Endothelial cell of umbilical vein (primary cell): Measurements from ENCODE around the gene CELSR1. TPM values are rescaled to one million over a fixed set of nuclear protein-coding genes. Genes with fewer than 3 reads are reported as not detected.

ENCODE experiments used
- BruUV-seq: library from RNA; stranded (reverse); fragments of 400-500 nt; replicated peaks from 2 replicates; lab custom pipeline; 2021; lab: Mats Ljungman, UMichigan
- CTCF ChIA-PET: fragments of 300-600, 350-600 bp; sonication (Branson Sonifier 250); formaldehyde crosslinking; loops from one replicate; lab custom pipeline; 2021; ENCODE audit warnings: antibody characterized with exemption, inconsistent platforms; lab: Charles Lee
- POLR2A ChIA-PET: fragments of 300-600, 350-600 bp; sonication (Branson Sonifier 250); formaldehyde crosslinking; loops from one replicate; lab custom pipeline; 2021; ENCODE audit warnings: antibody characterized with exemption, inconsistent platforms; lab: Charles Lee
- DNase-seq: peaks from one replicate; pipeline ENCODE4 v3.0.0-alpha.2; 2011; ENCODE audit warnings: low read depth, low spot score
- FAIRE-seq: peaks from 2 replicates; lab custom pipeline; 2011; peaks lifted over from hg19 to GRCh38; lab: Jason Lieb, UNC
- H2AFZ ChIP-seq: 2 replicates; pipeline ENCODE4 v1.6.0; 2012; ENCODE audit warnings: low read depth, low read length, control low read depth, inconsistent platforms
- H3K27ac ChIP-seq: 2 replicates; pipeline ENCODE4 v1.5.1; 2011; ENCODE audit warnings: low read depth, mild to moderate bottlenecking, control low read depth, low read length, moderate library complexity; ENCODE audit not compliant: insufficient read depth
- H3K27me3 ChIP-seq, 2 experiments: 2 replicates each; pipeline versions ENCODE4 v1.6.0 to v1.6.1; 2011; ENCODE audit warnings: low read length in 2 of 2, mixed read lengths in 1 of 2; ENCODE audit not compliant: control insufficient read depth in 2 of 2, insufficient read depth in 2 of 2
- H3K36me3 ChIP-seq, 2 experiments: 2 replicates in 1 of 2; 3 replicates in 1 of 2; pipeline ENCODE4 v1.5.1; 2011; ENCODE audit warnings: low read length in 2 of 2, mild to moderate bottlenecking in 1 of 2, moderate library complexity in 1 of 2; ENCODE audit not compliant: control insufficient read depth in 2 of 2, insufficient read depth in 2 of 2; ENCODE audit errors: extremely low read depth in 1 of 2
- H3K4me1 ChIP-seq: 3 replicates; pipeline ENCODE4 v1.5.1; 2011; ENCODE audit warnings: mild to moderate bottlenecking, low read length; ENCODE audit not compliant: control insufficient read depth, insufficient read depth; ENCODE audit errors: extremely low read depth
- H3K4me2 ChIP-seq: 2 replicates; pipeline ENCODE4 v1.6.1; 2011; ENCODE audit warnings: low read length, control low read depth, mixed read lengths; ENCODE audit not compliant: insufficient read depth
- H3K4me3 ChIP-seq, 3 experiments: fragments of 200-600 bp in 1 of 3; sonication (generic), shearing (Covaris generic) in 1 of 3; replicated peaks in 1 of 3; 2 replicates each; pipeline ENCODE4 v1.5.1; 2011 to 2016; ENCODE audit warnings: control low read depth in 3 of 3, low read length in 3 of 3, mild to moderate bottlenecking in 2 of 3, inconsistent platforms in 1 of 3, low read depth in 1 of 3, moderate library complexity in 1 of 3; ENCODE audit not compliant: insufficient read depth in 1 of 3
- H3K79me2 ChIP-seq: 2 replicates; pipeline ENCODE4 v1.6.0; 2012; ENCODE audit warnings: low read length, inconsistent platforms; ENCODE audit not compliant: control insufficient read depth, insufficient read depth
- H3K9ac ChIP-seq: replicated peaks from 2 replicates; pipeline ENCODE3; 2011; ENCODE audit warnings: low read length, control low read depth; ENCODE audit not compliant: insufficient read depth; ENCODE audit errors: extremely low read depth
- H3K9me1 ChIP-seq: replicated peaks from 3 replicates; pipeline ENCODE4 v1.6.0; 2011; ENCODE audit warnings: mild to moderate bottlenecking, low read length; ENCODE audit not compliant: control insufficient read depth, insufficient read depth; ENCODE audit errors: extremely low read depth
- H3K9me3 ChIP-seq: replicated peaks from 2 replicates; pipeline ENCODE4 v1.5.1; 2012; ENCODE audit warnings: low read length, inconsistent platforms; ENCODE audit not compliant: control insufficient read depth, insufficient read depth
- H4K20me1 ChIP-seq: replicated peaks from 2 replicates; pipeline ENCODE3; 2011; ENCODE audit warnings: mild to moderate bottlenecking, low read length; ENCODE audit not compliant: control insufficient read depth, insufficient read depth; ENCODE audit errors: extremely low read depth
- CTCF ChIP-seq, 2 donors: IDR thresholded peaks; 1 replicate in 1 of 2; 2 replicates in 1 of 2; pipeline ENCODE4 v1.5.1; 2011; ENCODE audit warnings: low read length in 2 of 2, mild to moderate bottlenecking in 2 of 2, moderate library complexity in 2 of 2, control low read depth in 1 of 2, inconsistent platforms in 1 of 2, low read depth in 1 of 2; ENCODE audit not compliant: insufficient read depth in 1 of 2; ENCODE audit errors: extremely low read depth in 1 of 2
- EZH2 ChIP-seq: IDR thresholded peaks from 2 replicates; pipeline ENCODE4 v1.6.1; 2012; ENCODE audit warnings: borderline replicate concordance, low read depth, mild to moderate bottlenecking, moderate library complexity, low read length, inconsistent platforms; ENCODE audit not compliant: severe bottlenecking
- FOS ChIP-seq: IDR thresholded peaks from 2 replicates; pipeline ENCODE4 v1.6.1; 2011; ENCODE audit warnings: mild to moderate bottlenecking, low read length, moderate library complexity, borderline replicate concordance; ENCODE audit not compliant: insufficient read depth
- JUN ChIP-seq: IDR thresholded peaks from 2 replicates; pipeline ENCODE4 v1.6.1; 2011; ENCODE audit warnings: borderline replicate concordance, low read depth; ENCODE audit not compliant: insufficient read length, insufficient read depth
- MAX ChIP-seq: IDR thresholded peaks from 2 replicates; pipeline ENCODE4 v1.6.1; 2011; ENCODE audit not compliant: insufficient read depth, insufficient read length
- MYC ChIP-seq: IDR thresholded peaks from one replicate; pipeline ENCODE4 v1.6.1; 2011; ENCODE audit warnings: mild to moderate bottlenecking, low read depth, low read length
- POLR2A ChIP-seq: IDR thresholded peaks from 2 replicates; pipeline ENCODE4 v1.6.1; 2012; ENCODE audit warnings: low read depth, mild to moderate bottlenecking, control low read depth, low read length
- POLR2AphosphoS5 ChIP-seq: IDR thresholded peaks from 2 replicates; pipeline ENCODE4 v1.6.1; 2012; ENCODE audit warnings: low read depth, mild to moderate bottlenecking, control low read depth, low read length, moderate library complexity; ENCODE audit not compliant: insufficient read depth
- dilution Hi-C: fragments of 300-500 bp; cut with MboI; formaldehyde crosslinking; loops from one replicate; pipeline ENCODE4 v1.15.0; 2019; ENCODE audit warnings: low sequenced_read_pairs; ENCODE audit not compliant: extremely low pct_ligation_motif_present
- intact Hi-C: fragments of 100-400 bp; cut with micrococcal nuclease; formaldehyde crosslinking; loops from one replicate; pipeline ENCODE4 v1.10.0; 2022
- polyA plus RNA-seq, 4 experiments: library from polyadenylated mRNA; depleted of rRNA in 3 of 4; stranded (reverse) in 3 of 4; unstranded in 1 of 4; fragments of >200 nt; gene quantifications; 2 replicates each; pipeline versions ENCODE4 v1.2.1 to v1.2.3, GENCODE V29; 2011 to 2012; ENCODE audit warnings: missing spikeins in 1 of 4
- total RNA-seq: library from RNA; stranded (reverse); gene quantifications from 2 replicates; pipeline ENCODE4 v1.2.3, GENCODE V29; 2021

CELSR1 gene
- total and polyA plus RNA-seq, 2 donors (not counting 3 experiments of a cell fraction or from before 2014, with no cell fraction given), result 3.7 to 5.4 TPM

GRCh38 chr22:46450931-46451561 lies 86.4 kb downstream of the CELSR1 start:
- Histone ChIP-seq H3K27me3 (no peaks in the 10 kb centered on the region), H3K27ac (no peak overlapping the region), H4K20me1 (no peaks in the 10 kb centered on the region), H3K9me1 (no peaks in the 10 kb centered on the region), H2AFZ (no peak overlapping the region), H3K9me3 (no peaks in the 10 kb centered on the region), H3K4me3 (no peak overlapping the region), H3K4me1 (no peaks in the 10 kb centered on the region), H3K9ac (no peak overlapping the region), H3K4me2 (no peak overlapping the region), H3K79me2 (no peaks in the 10 kb centered on the region), H3K36me3 (no peaks in the 10 kb centered on the region)
- dilution Hi-C loops (no loop called here), intact Hi-C loops (no loop called here)
- CTCF ChIA-PET, result no interaction called here
- TF ChIP-seq CTCF (IDR thresholded peaks at IDR 0.05; ENCODE audit: extremely low read depth in 1 of 2, insufficient read depth in 1 of 2, low read depth in 1 of 2, low read length in 2 of 2), result no peak
- no peak for TF ChIP-seq MYC
- TF ChIP-seq POLR2A, result no peak
- no peak for TF ChIP-seq FOS
- FAIRE-seq (no peak), DNase-seq (no peak)
- no TSS peak for BruUV-seq
- POLR2A ChIA-PET, result no interaction called here

GRCh38 chr22:46449974-46450745 lies 87.3 kb downstream of the CELSR1 start:
- no peak for DNase-seq
- Histone ChIP-seq H3K4me1 (no peaks in the 10 kb centered on the region), H2AFZ (no peak overlapping the region), H4K20me1 (no peaks in the 10 kb centered on the region), H3K4me2 (no peak overlapping the region), H3K27ac (no peak overlapping the region), H3K79me2 (no peaks in the 10 kb centered on the region), H3K9me1 (no peaks in the 10 kb centered on the region), H3K9me3 (no peaks in the 10 kb centered on the region), H3K4me3 (no peak overlapping the region), H3K36me3 (no peaks in the 10 kb centered on the region), H3K27me3 (no peaks in the 10 kb centered on the region), H3K9ac (no peak overlapping the region)
- CTCF ChIA-PET, result interaction anchor here (1.5 kb wide), 1 partner anchor 36 kb away, joined by 3 read pairs; no protein-coding TSS in a partner anchor
- intact Hi-C loops, result no loop called here
- BruUV-seq, result no TSS peak
- POLR2A ChIA-PET, result no interaction called here
- no peak for FAIRE-seq
- dilution Hi-C loops, result no loop called here
- TF ChIP-seq POLR2A (no peak), FOS (no peak), POLR2AphosphoS5 (no peak), MAX (no peak), JUN (no peak), EZH2 (no peak)
